IMR-90 (cell line): Measurements from ENCODE around the gene TCP11. TPM values are rescaled to one million over a fixed set of nuclear protein-coding genes. Genes with fewer than 3 reads are reported as not detected.

ENCODE experiments used
- ATAC-seq: fragments of 200-7000 bp; cut with Tn5 transposase; 2 replicates; pipeline ENCODE4 v1.9.1; 2020; ENCODE audit warnings: low read depth, mild to moderate bottlenecking, moderate library complexity
- BruUV-seq: library from RNA; stranded (reverse); fragments of 400-500 nt; replicated peaks from 2 replicates; lab custom pipeline; 2021; lab: Mats Ljungman, UMichigan
- CTCF ChIA-PET: fragments of 300-600 bp; formaldehyde crosslinking; extraction: SDS; loops from one replicate; lab custom pipeline; 2021; ENCODE audit warnings: antibody characterized with exemption; lab: Yijun Ruan, JAX
- POLR2A ChIA-PET: fragments of 300-600 bp; sonication (Branson Sonifier 250); formaldehyde crosslinking; loops from one replicate; lab custom pipeline; 2022; ENCODE audit warnings: antibody characterized with exemption; ENCODE audit not compliant: unreplicated experiment; lab: Charles Lee
- DNase-seq: peaks from one replicate; pipeline ENCODE4 v3.0.0; 2013
- H2AFZ ChIP-seq: replicated peaks from 2 replicates; pipeline ENCODE3; 2013; ENCODE audit warnings: low read length, mild to moderate bottlenecking; ENCODE audit not compliant: poor library complexity
- H2AK5ac ChIP-seq: 2 replicates; pipeline ENCODE4 v1.6.1; 2013; ENCODE audit warnings: low read depth, low read length, inconsistent platforms
- H2AK9ac ChIP-seq: replicated peaks from 2 replicates; pipeline ENCODE3; 2013; ENCODE audit warnings: mild to moderate bottlenecking, low read depth, low read length, moderate library complexity; ENCODE audit not compliant: poor library complexity
- H2BK120ac ChIP-seq: 2 replicates; pipeline ENCODE4 v1.6.1; 2013; ENCODE audit warnings: low read depth, low read length, inconsistent platforms
- H2BK15ac ChIP-seq: 3 replicates; pipeline ENCODE4 v1.6.1; 2013; ENCODE audit warnings: low read depth, low read length, inconsistent platforms
- H2BK20ac ChIP-seq: 2 replicates; pipeline ENCODE4 v1.6.1; 2013; ENCODE audit warnings: low read depth, mild to moderate bottlenecking, inconsistent platforms, low read length, moderate library complexity
- H2BK5ac ChIP-seq: 2 replicates; pipeline ENCODE4 v1.6.1; 2013; ENCODE audit warnings: mild to moderate bottlenecking, low read depth, low read length, inconsistent platforms; ENCODE audit not compliant: poor library complexity, severe bottlenecking
- H3K14ac ChIP-seq: replicated peaks from 2 replicates; pipeline ENCODE4 v1.6.1; 2013; ENCODE audit warnings: low read depth, low read length, inconsistent platforms
- H3K18ac ChIP-seq: 2 replicates; pipeline ENCODE4 v1.6.1; 2013; ENCODE audit warnings: low read depth, low read length, control low read depth
- H3K23ac ChIP-seq: 2 replicates; pipeline ENCODE4 v1.6.1; 2013; ENCODE audit warnings: low read depth, low read length, inconsistent platforms
- H3K27ac ChIP-seq: 2 replicates; pipeline ENCODE4 v1.5.1; 2013; ENCODE audit warnings: mild to moderate bottlenecking, control low read depth, low read length; ENCODE audit not compliant: insufficient read depth
- H3K27me3 ChIP-seq: 2 replicates; pipeline ENCODE4 v1.6.1; 2013; ENCODE audit warnings: low read length; ENCODE audit not compliant: control insufficient read depth, insufficient read depth
- H3K36me3 ChIP-seq: 2 replicates; pipeline ENCODE4 v1.6.1; 2013; ENCODE audit warnings: low read length, mixed read lengths; ENCODE audit not compliant: control insufficient read depth, insufficient read depth
- H3K4ac ChIP-seq: 2 replicates; pipeline ENCODE4 v1.6.1; 2013; ENCODE audit warnings: low read depth, low read length, inconsistent platforms
- H3K4me1 ChIP-seq: 2 replicates; pipeline ENCODE4 v1.6.1; 2013; ENCODE audit warnings: low read length, mixed read lengths; ENCODE audit not compliant: control insufficient read depth, insufficient read depth
- H3K4me2 ChIP-seq: 2 replicates; pipeline ENCODE4 v1.6.1; 2013; ENCODE audit warnings: low read depth, mild to moderate bottlenecking, control low read depth, low read length, moderate library complexity
- H3K4me3 ChIP-seq: 2 replicates; pipeline ENCODE4 v1.5.1; 2013; ENCODE audit warnings: low read depth, mild to moderate bottlenecking, control low read depth, low read length, moderate library complexity; ENCODE audit not compliant: insufficient read depth
- H3K56ac ChIP-seq: 2 replicates; pipeline ENCODE4 v1.6.1; 2013; ENCODE audit warnings: low read length, inconsistent platforms; ENCODE audit not compliant: insufficient read depth; ENCODE audit errors: extremely low read depth
- H3K79me1 ChIP-seq, 2 experiments: 2 replicates each; pipeline ENCODE4 v1.6.1; 2013; ENCODE audit warnings: low read length in 2 of 2, inconsistent platforms in 1 of 2, low read depth in 1 of 2
- H3K9ac ChIP-seq: 2 replicates; pipeline ENCODE4 v1.6.1; 2013; ENCODE audit warnings: low read depth, low read length, control low read depth
- H3K9me1 ChIP-seq: 2 replicates; pipeline ENCODE4 v1.6.1; 2013; ENCODE audit warnings: low read length, inconsistent platforms; ENCODE audit not compliant: insufficient read depth
- H3K9me3 ChIP-seq: 2 replicates; pipeline ENCODE4 v1.6.1; 2013; ENCODE audit warnings: low read length; ENCODE audit not compliant: control insufficient read depth, insufficient read depth
- H4K20me1 ChIP-seq: 2 replicates; pipeline ENCODE4 v1.6.1; 2013; ENCODE audit warnings: low read length, inconsistent platforms; ENCODE audit not compliant: insufficient read depth
- H4K5ac ChIP-seq: 2 replicates; pipeline ENCODE4 v1.6.1; 2013; ENCODE audit warnings: mild to moderate bottlenecking, low read depth, low read length, control low read depth
- H4K8ac ChIP-seq, 2 experiments: 2 replicates each; pipeline ENCODE4 v1.6.1; 2013; ENCODE audit warnings: low read depth in 2 of 2, low read length in 2 of 2, control low read depth in 1 of 2, inconsistent platforms in 1 of 2
- H4K91ac ChIP-seq: 2 replicates; pipeline ENCODE4 v1.6.1; 2013; ENCODE audit warnings: low read depth, low read length, inconsistent platforms; ENCODE audit not compliant: insufficient read depth
- BHLHE40 ChIP-seq: fragments of 150-350 bp; IDR thresholded peaks from 2 replicates; pipeline ENCODE4 v1.6.1; 2016; ENCODE audit warnings: mild to moderate bottlenecking, low read depth, low read length
- CEBPB ChIP-seq: IDR thresholded peaks from 2 replicates; pipeline ENCODE4 v1.6.1; 2012; ENCODE audit warnings: low read depth, low read length, improper control_type of control experiment
- CHD1 ChIP-seq: IDR thresholded peaks from 2 replicates; pipeline ENCODE4 v1.6.1; 2012; ENCODE audit warnings: low read depth, low read length, improper control_type of control experiment
- CTCF ChIP-seq: conservative IDR thresholded peaks from 2 replicates; pipeline ENCODE4 v1.5.1; 2012; ENCODE audit warnings: mild to moderate bottlenecking, low read depth, low read length, improper control_type of control experiment
- FOS ChIP-seq: fragments of 150-350 bp; IDR thresholded peaks from 2 replicates; pipeline ENCODE4 v1.6.1; 2016; ENCODE audit warnings: low read depth, low read length
- MXI1 ChIP-seq: IDR thresholded peaks from 2 replicates; pipeline ENCODE4 v1.6.1; 2012; ENCODE audit warnings: low read depth, mild to moderate bottlenecking, low read length, moderate library complexity, borderline replicate concordance
- NFE2L2 ChIP-seq: fragments of 150-350 bp; IDR thresholded peaks from 2 replicates; pipeline ENCODE4 v1.6.1; 2016; ENCODE audit warnings: low read depth, mild to moderate bottlenecking, low read length
- POLR2A ChIP-seq: IDR thresholded peaks from 2 replicates; pipeline ENCODE4 v1.6.1; 2012; ENCODE audit warnings: mild to moderate bottlenecking, low read depth, low read length
- RAD21 ChIP-seq: IDR thresholded peaks from 2 replicates; pipeline ENCODE4 v1.6.1; 2012; ENCODE audit warnings: low read length, improper control_type of control experiment
- RCOR1 ChIP-seq: IDR thresholded peaks from 2 replicates; pipeline ENCODE4 v1.6.1; 2012; ENCODE audit warnings: mild to moderate bottlenecking, low read length, improper control_type of control experiment; ENCODE audit not compliant: insufficient replicate concordance
- SMC3 ChIP-seq: fragments of 150-350 bp; IDR thresholded peaks from 2 replicates; pipeline ENCODE4 v1.6.1; 2016; ENCODE audit warnings: low read depth, mild to moderate bottlenecking, antibody characterized with exemption, low read length, moderate library complexity
- WGBS, 2 experiments: methylation state at CpG; one replicate each; pipeline versions ENCODE4 v1.1.5 to v1.1.7; 2013; ENCODE audit warnings: missing lambda C conversion rate in 2 of 2; ENCODE audit not compliant: insufficient read length in 1 of 2; ENCODE audit errors: extremely low coverage in 2 of 2; 5-methylcytosine and 5-hydroxymethylcytosine counted together
- dilution Hi-C: fragments of 300-500 bp; cut with HindIII; formaldehyde crosslinking; loops from one replicate; pipeline ENCODE4 v1.14.3; 2018; ENCODE audit warnings: low sequenced_read_pairs; ENCODE audit not compliant: unreplicated experiment
- in situ Hi-C: fragments of 300-500 bp; cut with MboI; formaldehyde crosslinking; loops from 3 replicates; pipeline ENCODE4 v1.14.3; 2019; ENCODE audit warnings: low sequenced_read_pairs, inconsistent platforms, mixed read lengths
- intact Hi-C: fragments of 100-400 bp; cut with micrococcal nuclease; formaldehyde crosslinking; loops from 2 replicates; pipeline ENCODE4 v1.10.0; 2022
- polyA plus RNA-seq, 3 experiments: library from polyadenylated mRNA; depleted of rRNA; stranded (reverse); fragments of >200 nt; gene quantifications; 2 replicates each; pipeline ENCODE4 v1.2.3, GENCODE V29; 2012; ENCODE audit warnings: low replicate concordance in 1 of 3
- total RNA-seq: library from RNA; depleted of rRNA; stranded (reverse); fragments of >200 nt; gene quantifications from 2 replicates; pipeline ENCODE4 v1.2.3, GENCODE V29; 2012
- TF ChIP-seq, protein P1 (sequence below): fragments of 150-350 bp; IDR thresholded peaks from 2 replicates; pipeline ENCODE4 v1.6.1; 2017; ENCODE audit warnings: mild to moderate bottlenecking, antibody characterized with exemption, low read length, low read depth
- TF ChIP-seq, protein P2 (sequence below): fragments of 150-350 bp; IDR thresholded peaks from 2 replicates; pipeline ENCODE4 v1.6.1; 2016; ENCODE audit warnings: low read depth, mild to moderate bottlenecking, low read length, moderate library complexity, borderline replicate concordance

TCP11 gene
- total and polyA plus RNA-seq, 2 of the 4 experiments (the other 2 are of a cell fraction), result 0.34 to 0.36 TPM

- no peaks in the 10 kb centered on the region for H3K9me1 ChIP-seq
- DNase-seq, result no peak
- no peaks in the 10 kb centered on the region for H3K9me3 ChIP-seq
- no peak overlapping the region for H3K4me3 ChIP-seq
- dilution Hi-C loops (no loop called here), in situ Hi-C loops (no loop called here), intact Hi-C loops (no loop called here)
- H3K56ac ChIP-seq, result no peak overlapping the region
- no peak overlapping the region for H3K14ac ChIP-seq
- H3K4ac ChIP-seq, result no peak overlapping the region
- no peak overlapping the region for H2AK9ac ChIP-seq
- CTCF ChIA-PET, result no interaction called here
- H4K20me1 ChIP-seq, result no peaks in the 10 kb centered on the region; the same call in 1 of the 2 replicates
- peak overlapping the region; percentile 26 for H2AFZ ChIP-seq
- WGBS, 2 experiments, result 91% methylated on average over 12 of the region's 21 CpGs; no CpG with 5 or more reads in 1 of the 2 experiments
- H2AK5ac ChIP-seq, result no peak overlapping the region
- H2BK120ac ChIP-seq, result no peak overlapping the region
- H3K27ac ChIP-seq, result no peak overlapping the region
- no peak overlapping the region for H3K18ac ChIP-seq
- H3K23ac ChIP-seq, result no peak overlapping the region
- POLR2A ChIA-PET, result no interaction called here
- H3K4me2 ChIP-seq, result no peak overlapping the region
- no peak overlapping the region for H2BK20ac ChIP-seq
- no peak overlapping the region for H4K5ac ChIP-seq
- H3K79me1 ChIP-seq, result no peaks in the 10 kb centered on the region
- H4K91ac ChIP-seq, result no peak overlapping the region
- no peaks in the 10 kb centered on the region for H3K4me1 ChIP-seq
- H3K36me3 ChIP-seq, result peaks cover 38% of the 10 kb centered on the region; the same call in 1 of the 2 replicates
- no peak overlapping the region for H2BK15ac ChIP-seq
- no peak overlapping the region for H2BK5ac ChIP-seq
- H4K8ac ChIP-seq, result no peak overlapping the region
- ATAC-seq, result no peak
- H3K9ac ChIP-seq, result no peak overlapping the region
- BruUV-seq, result no TSS peak
- H3K27me3 ChIP-seq, result no peaks in the 10 kb centered on the region
- no peak for TF ChIP-seq NFE2L2
- no peak for TF ChIP-seq CEBPB
- TF ChIP-seq BHLHE40, result no peak
- TF ChIP-seq POLR2A, result no peak
- no peak for TF ChIP-seq RAD21
- TF ChIP-seq RCOR1, result no peak
- TF ChIP-seq, protein P1, sequence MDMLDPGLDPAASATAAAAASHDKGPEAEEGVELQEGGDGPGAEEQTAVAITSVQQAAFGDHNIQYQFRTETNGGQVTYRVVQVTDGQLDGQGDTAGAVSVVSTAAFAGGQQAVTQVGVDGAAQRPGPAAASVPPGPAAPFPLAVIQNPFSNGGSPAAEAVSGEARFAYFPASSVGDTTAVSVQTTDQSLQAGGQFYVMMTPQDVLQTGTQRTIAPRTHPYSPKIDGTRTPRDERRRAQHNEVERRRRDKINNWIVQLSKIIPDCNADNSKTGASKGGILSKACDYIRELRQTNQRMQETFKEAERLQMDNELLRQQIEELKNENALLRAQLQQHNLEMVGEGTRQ, result no peak
- TF ChIP-seq, protein P2, sequence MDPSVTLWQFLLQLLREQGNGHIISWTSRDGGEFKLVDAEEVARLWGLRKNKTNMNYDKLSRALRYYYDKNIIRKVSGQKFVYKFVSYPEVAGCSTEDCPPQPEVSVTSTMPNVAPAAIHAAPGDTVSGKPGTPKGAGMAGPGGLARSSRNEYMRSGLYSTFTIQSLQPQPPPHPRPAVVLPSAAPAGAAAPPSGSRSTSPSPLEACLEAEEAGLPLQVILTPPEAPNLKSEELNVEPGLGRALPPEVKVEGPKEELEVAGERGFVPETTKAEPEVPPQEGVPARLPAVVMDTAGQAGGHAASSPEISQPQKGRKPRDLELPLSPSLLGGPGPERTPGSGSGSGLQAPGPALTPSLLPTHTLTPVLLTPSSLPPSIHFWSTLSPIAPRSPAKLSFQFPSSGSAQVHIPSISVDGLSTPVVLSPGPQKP, result no peak
- no peak for TF ChIP-seq CHD1
- TF ChIP-seq FOS, result no peak
- TF ChIP-seq MXI1, result no peak
- TF ChIP-seq SMC3, result no peak
- TF ChIP-seq CTCF, result no peak
Measured at GRCh38 chr6:35080821-35081425, 60.2 kb downstream of the TCP11 start.
